ENCODE results near the gene SCFD2. TPM values are rescaled to one million over a fixed set of nuclear protein-coding genes. Genes with fewer than 3 reads are reported as not detected.

SCFD2 gene
- polyA plus RNA-seq, 1 donor from 2014 or later = 5.0 TPM

- H2AFZ ChIP-seq (ENCODE audit: low read depth, low read length) = no peak overlapping the region
- H3F3A ChIP-seq (ENCODE audit: insufficient read depth, low read length, poor library complexity, severe bottlenecking) = no peaks in the 10 kb centered on the region
- no peaks in the 10 kb centered on the region for H3K79me2 ChIP-seq (replicated peaks; ENCODE audit: insufficient read depth, low read length)
- H3K4me2 ChIP-seq (ENCODE audit: low read length) = no peak overlapping the region
- H3K9me3 ChIP-seq (ENCODE audit: low read length) = no peaks in the 10 kb centered on the region
- H3K27ac ChIP-seq (ENCODE audit: low read length) = no peak overlapping the region
- H3K36me3 ChIP-seq (ENCODE audit: insufficient read depth, low read length) = no peaks in the 10 kb centered on the region
- H3K4me3 ChIP-seq (ENCODE audit: low read length) = no peak overlapping the region
- no peak for TF ChIP-seq REST (IDR thresholded peaks at IDR 0.05; ENCODE audit: borderline replicate concordance)
- no peak for TF ChIP-seq MXI1 (conservative IDR thresholded peaks at IDR 0.05; ENCODE audit: poor library complexity, severe bottlenecking)
- TF ChIP-seq RAD21 (conservative IDR thresholded peaks at IDR 0.05) = no peak
- TF ChIP-seq EP300 (conservative IDR thresholded peaks at IDR 0.05; ENCODE audit: poor library complexity, severe bottlenecking) = no peak
- no peak for TF ChIP-seq TAF1 (IDR thresholded peaks at IDR 0.05; ENCODE audit: low read depth)
- H3K9ac ChIP-seq (ENCODE audit: low read length) = no peak overlapping the region
- H3K9me2 ChIP-seq (ENCODE audit: insufficient read depth, low read length) = no peaks in the 10 kb centered on the region
- no peaks in the 10 kb centered on the region for H4K20me1 ChIP-seq (ENCODE audit: insufficient read depth)
- no peaks in the 10 kb centered on the region for H3K27me3 ChIP-seq (ENCODE audit: insufficient read depth, low read depth, low read length)
These were observed 242.7 kb downstream of the SCFD2 start for GRCh38 chr4:53123171-53123570.

GRCh38 chr4:53122280-53123116 is 243.4 kb downstream of the SCFD2 start:
- no peak overlapping the region for H3K27ac ChIP-seq (ENCODE audit: low read length)
- H3K9ac ChIP-seq (ENCODE audit: low read length) = no peak overlapping the region

More at GRCh38 chr4:53122280-53123116, 243.4 kb downstream of the SCFD2 start:
- Histone ChIP-seq H3K9me2 (ENCODE audit: insufficient read depth, low read length) (no peaks in the 10 kb centered on the region), H3F3A (ENCODE audit: insufficient read depth, low read length, poor library complexity, severe bottlenecking) (no peaks in the 10 kb centered on the region), H3K27me3 (ENCODE audit: insufficient read depth, low read depth, low read length) (no peaks in the 10 kb centered on the region), H4K20me1 (ENCODE audit: insufficient read depth) (no peaks in the 10 kb centered on the region), H3K79me2 (replicated peaks; ENCODE audit: insufficient read depth, low read length) (no peaks in the 10 kb centered on the region), H3K36me3 (ENCODE audit: insufficient read depth, low read length) (no peaks in the 10 kb centered on the region), H3K4me2 (ENCODE audit: low read length) (no peak overlapping the region), H3K4me3 (ENCODE audit: low read length) (no peak overlapping the region), H2AFZ (ENCODE audit: low read depth, low read length) (no peak overlapping the region), H3K9me3 (ENCODE audit: low read length) (no peaks in the 10 kb centered on the region)
- TF ChIP-seq SMC3 (conservative IDR thresholded peaks at IDR 0.05; ENCODE audit: poor library complexity) (no peak), MXI1 (conservative IDR thresholded peaks at IDR 0.05; ENCODE audit: poor library complexity, severe bottlenecking) (no peak), TAF1 (IDR thresholded peaks at IDR 0.05; ENCODE audit: low read depth) (no peak), REST (IDR thresholded peaks at IDR 0.05; ENCODE audit: borderline replicate concordance) (no peak), POLR2AphosphoS5 (IDR thresholded peaks at IDR 0.05) (no peak), EP300 (conservative IDR thresholded peaks at IDR 0.05; ENCODE audit: poor library complexity, severe bottlenecking) (no peak), RAD21 (conservative IDR thresholded peaks at IDR 0.05) (no peak), CTCF (IDR thresholded peaks at IDR 0.05; ENCODE audit: poor library complexity, severe bottlenecking) (no peak), EZH2 (IDR thresholded peaks at IDR 0.05; ENCODE audit: borderline replicate concordance, insufficient read depth, low read length, poor library complexity, severe bottlenecking) (no peak)
